ENCODE measurements around the gene FAM78B. TPM values are rescaled to one million over a fixed set of nuclear protein-coding genes. Genes with fewer than 3 reads are reported as not detected.

Gene FAM78B
- total and polyA plus RNA-seq, 2 donors (not counting 3 experiments of a cell fraction or from before 2014, with no cell fraction given), result 0.10 TPM; not detected in 1

DNA sequence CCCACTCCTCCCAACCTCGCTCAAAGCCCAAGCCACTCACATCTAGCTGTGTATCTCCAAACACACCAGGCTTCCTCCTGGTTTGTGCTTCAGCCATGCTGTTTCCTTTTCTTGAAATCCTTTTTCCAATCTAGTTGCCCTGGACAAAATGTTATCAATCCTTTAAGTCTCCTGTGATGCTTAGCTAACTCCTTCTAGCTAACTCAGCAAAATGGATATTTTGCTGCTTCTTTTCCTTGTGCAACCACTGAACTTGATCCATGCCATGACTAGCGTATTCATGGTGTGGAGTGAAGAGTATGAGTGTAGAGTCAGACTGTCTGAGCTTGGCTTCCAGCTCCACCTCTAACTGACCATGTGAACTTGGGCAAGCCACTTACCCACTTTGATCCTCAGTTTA is 33.9 kb upstream of the FAM78B start:
- dilution Hi-C loops (cut with MboI; ENCODE audit: extremely low pct_ligation_motif_present, low sequenced_read_pairs) (no loop called here), intact Hi-C loops (cut with micrococcal nuclease) (no loop called here)
- Histone ChIP-seq H3K36me3 (ENCODE audit: control insufficient read depth in 2 of 2, extremely low read depth in 1 of 2, insufficient read depth in 2 of 2, low read length in 2 of 2) (no peaks in the 10 kb centered on the region), H3K4me1 (ENCODE audit: control insufficient read depth, extremely low read depth, insufficient read depth, low read length) (no peaks in the 10 kb centered on the region), H3K9me1 (replicated peaks; ENCODE audit: control insufficient read depth, extremely low read depth, insufficient read depth, low read length) (no peaks in the 10 kb centered on the region), H3K4me3 (replicated peaks in 1 of 3; ENCODE audit: insufficient read depth in 1 of 3, low read depth in 1 of 3, low read length in 3 of 3) (no peak overlapping the region), H2AFZ (ENCODE audit: low read depth, low read length) (no peak overlapping the region), H3K9me3 (replicated peaks; ENCODE audit: control insufficient read depth, insufficient read depth, low read length) (no peaks in the 10 kb centered on the region), H4K20me1 (replicated peaks; ENCODE audit: control insufficient read depth, extremely low read depth, insufficient read depth, low read length) (no peaks in the 10 kb centered on the region), H3K9ac (replicated peaks; ENCODE audit: extremely low read depth, insufficient read depth, low read length) (no peak overlapping the region), H3K4me2 (ENCODE audit: insufficient read depth, low read length) (no peak overlapping the region), H3K27me3 (ENCODE audit: control insufficient read depth in 2 of 2, insufficient read depth in 2 of 2, low read length in 2 of 2) (no peaks in the 10 kb centered on the region), H3K79me2 (ENCODE audit: control insufficient read depth, insufficient read depth, low read length) (no peaks in the 10 kb centered on the region), H3K27ac (ENCODE audit: insufficient read depth, low read depth, low read length) (no peak overlapping the region)
- no peak for FAIRE-seq
- no TSS peak for BruUV-seq (replicated peaks)
- ChIA-PET POLR2A (no interaction called here), CTCF (no interaction called here)
- DNase-seq (ENCODE audit: low read depth, low spot score), result no peak
- TF ChIP-seq, protein P1, sequence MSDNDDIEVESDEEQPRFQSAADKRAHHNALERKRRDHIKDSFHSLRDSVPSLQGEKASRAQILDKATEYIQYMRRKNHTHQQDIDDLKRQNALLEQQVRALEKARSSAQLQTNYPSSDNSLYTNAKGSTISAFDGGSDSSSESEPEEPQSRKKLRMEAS (IDR thresholded peaks at IDR 0.05; ENCODE audit: insufficient read depth, insufficient read length), result no peak
- TF ChIP-seq GATA2 (IDR thresholded peaks at IDR 0.05; ENCODE audit: insufficient read depth, insufficient read length, low read depth, low read length) (no peak), POLR2AphosphoS5 (IDR thresholded peaks at IDR 0.05; ENCODE audit: insufficient read depth, low read depth, low read length) (no peak), FOS (IDR thresholded peaks at IDR 0.05; ENCODE audit: borderline replicate concordance, insufficient read depth, low read length) (no peak), JUN (IDR thresholded peaks at IDR 0.05; ENCODE audit: borderline replicate concordance, insufficient read depth, insufficient read length, low read depth) (no peak), MYC (IDR thresholded peaks at IDR 0.05; ENCODE audit: low read depth, low read length) (no peak), POLR2A (IDR thresholded peaks at IDR 0.05; ENCODE audit: low read depth, low read length) (no peak), EZH2 (IDR thresholded peaks at IDR 0.05; ENCODE audit: borderline replicate concordance, low read depth, low read length, severe bottlenecking) (no peak)
- TF ChIP-seq, protein P2, sequence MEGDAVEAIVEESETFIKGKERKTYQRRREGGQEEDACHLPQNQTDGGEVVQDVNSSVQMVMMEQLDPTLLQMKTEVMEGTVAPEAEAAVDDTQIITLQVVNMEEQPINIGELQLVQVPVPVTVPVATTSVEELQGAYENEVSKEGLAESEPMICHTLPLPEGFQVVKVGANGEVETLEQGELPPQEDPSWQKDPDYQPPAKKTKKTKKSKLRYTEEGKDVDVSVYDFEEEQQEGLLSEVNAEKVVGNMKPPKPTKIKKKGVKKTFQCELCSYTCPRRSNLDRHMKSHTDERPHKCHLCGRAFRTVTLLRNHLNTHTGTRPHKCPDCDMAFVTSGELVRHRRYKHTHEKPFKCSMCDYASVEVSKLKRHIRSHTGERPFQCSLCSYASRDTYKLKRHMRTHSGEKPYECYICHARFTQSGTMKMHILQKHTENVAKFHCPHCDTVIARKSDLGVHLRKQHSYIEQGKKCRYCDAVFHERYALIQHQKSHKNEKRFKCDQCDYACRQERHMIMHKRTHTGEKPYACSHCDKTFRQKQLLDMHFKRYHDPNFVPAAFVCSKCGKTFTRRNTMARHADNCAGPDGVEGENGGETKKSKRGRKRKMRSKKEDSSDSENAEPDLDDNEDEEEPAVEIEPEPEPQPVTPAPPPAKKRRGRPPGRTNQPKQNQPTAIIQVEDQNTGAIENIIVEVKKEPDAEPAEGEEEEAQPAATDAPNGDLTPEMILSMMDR (IDR thresholded peaks at IDR 0.05; ENCODE audit: extremely low read depth in 1 of 2, insufficient read depth in 1 of 2, low read depth in 1 of 2, low read length in 2 of 2), result no peak
